Stimulated activated CD4-positive, alpha-beta T cell treated with anti-CD3 and anti-CD28 coated beads, Interleukin-4, amount 100 ng/mL, for 1 hour (primary cell): Measurements from ENCODE around the gene ABLIM3.

Experiments used
- DNase-seq: peaks from one replicate; pipeline ENCODE4 v3.0.0-alpha.2; 2020

ABLIM3 gene

GRCh38 chr5:149141224-149141956 is at the start of gene ABLIM3:
ABLIM3 (plus strand) TSS chr5:149141493; CDS start chr5:149142096, 603 bp downstream.
- peak; percentile 71 for DNase-seq

GRCh38 chr5:149093625-149094024 is 47.7 kb upstream of the ABLIM3 start:
- DNase-seq, result no peak

- no peak for DNase-seq
Measured at GRCh38 chr5:149094996-149095395, 46.3 kb upstream of the ABLIM3 start.

- no peak for DNase-seq
Measured at GRCh38 chr5:149099920-149100319, 41.4 kb upstream of the ABLIM3 start.

GRCh38 chr5:149100331-149100730 is 41.0 kb upstream of the ABLIM3 start:
- no peak for DNase-seq

- DNase-seq, result no peak
Measured at GRCh38 chr5:149108651-149109280, 32.5 kb upstream of the ABLIM3 start.

- no peak for DNase-seq
Measured at GRCh38 chr5:149110406-149110805, 30.9 kb upstream of the ABLIM3 start.

GRCh38 chr5:149113669-149114068 is 27.6 kb upstream of the ABLIM3 start:
- DNase-seq, result no peak

- no peak for DNase-seq
Measured at GRCh38 chr5:149114403-149115312, 26.6 kb upstream of the ABLIM3 start.

- DNase-seq, result no peak
Measured at GRCh38 chr5:149117970-149118369, 23.3 kb upstream of the ABLIM3 start.

- no peak for DNase-seq
Measured at GRCh38 chr5:149118463-149118862, 22.8 kb upstream of the ABLIM3 start.

GRCh38 chr5:149121145-149121544 is 20.1 kb upstream of the ABLIM3 start:
- no peak for DNase-seq

- DNase-seq, result no peak
Measured at GRCh38 chr5:149123211-149123610, 18.1 kb upstream of the ABLIM3 start.

GRCh38 chr5:149125386-149125891 is 15.9 kb upstream of the ABLIM3 start:
- no peak for DNase-seq

- DNase-seq, result no peak
Measured at GRCh38 chr5:149126906-149127305, 14.4 kb upstream of the ABLIM3 start.

GRCh38 chr5:149127394-149127955 is 13.8 kb upstream of the ABLIM3 start:
- DNase-seq, result no peak

GRCh38 chr5:149128023-149128875 is 13.0 kb upstream of the ABLIM3 start:
- no peak for DNase-seq

GRCh38 chr5:149129181-149129580 is 12.1 kb upstream of the ABLIM3 start:
- DNase-seq, result no peak

GRCh38 chr5:149130121-149130914 is 11.0 kb upstream of the ABLIM3 start:
- DNase-seq, result no peak

- DNase-seq, result no peak
Measured at GRCh38 chr5:149132474-149132873, 8.8 kb upstream of the ABLIM3 start.
